Measurements from ENCODE around the gene LIPC.

The LIPC gene

GRCh38 chr15:58515807-58516206 lies 84.0 kb downstream of the LIPC start:
- H3K4me3 ChIP-seq (ENCODE audit: low read length) = no peak overlapping the region

GRCh38 chr15:58517252-58517681 lies 85.5 kb downstream of the LIPC start:
- H3K36me3 ChIP-seq (ENCODE audit: control insufficient read depth, insufficient read depth, low read length) = no peaks in the 10 kb centered on the region
- H3K27ac ChIP-seq (ENCODE audit: low read depth, low read length) = no peak overlapping the region
- no peak overlapping the region for H3K9ac ChIP-seq (ENCODE audit: low read length)
- H3K4me3 ChIP-seq (ENCODE audit: low read length) = no peak overlapping the region
- no peaks in the 10 kb centered on the region for H3K27me3 ChIP-seq (ENCODE audit: control insufficient read depth, insufficient read depth, low read length)
- H3K4me1 ChIP-seq (ENCODE audit: control insufficient read depth, insufficient read depth, low read length) = no peaks in the 10 kb centered on the region

More at GRCh38 chr15:58515807-58516206, 84.0 kb downstream of the LIPC start:
- no peak overlapping the region for H3K27ac ChIP-seq (ENCODE audit: low read depth, low read length)
- no peaks in the 10 kb centered on the region for H3K27me3 ChIP-seq (ENCODE audit: control insufficient read depth, insufficient read depth, low read length)
- H3K36me3 ChIP-seq (ENCODE audit: control insufficient read depth, insufficient read depth, low read length) = no peaks in the 10 kb centered on the region
- H3K9ac ChIP-seq (ENCODE audit: low read length) = no peak overlapping the region
- H3K4me1 ChIP-seq (ENCODE audit: control insufficient read depth, insufficient read depth, low read length) = no peaks in the 10 kb centered on the region

- H3K27ac ChIP-seq (ENCODE audit: low read depth, low read length) = no peak overlapping the region
- H3K4me1 ChIP-seq (ENCODE audit: control insufficient read depth, insufficient read depth, low read length) = no peaks in the 10 kb centered on the region
- H3K4me3 ChIP-seq (ENCODE audit: low read length) = no peak overlapping the region
- no peaks in the 10 kb centered on the region for H3K36me3 ChIP-seq (ENCODE audit: control insufficient read depth, insufficient read depth, low read length)
- no peak overlapping the region for H3K9ac ChIP-seq (ENCODE audit: low read length)
- no peaks in the 10 kb centered on the region for H3K27me3 ChIP-seq (ENCODE audit: control insufficient read depth, insufficient read depth, low read length)
Observed at GRCh38 chr15:58517682-58518525, 86.1 kb downstream of the LIPC start.

GRCh38 chr15:58518626-58519025 lies 86.8 kb downstream of the LIPC start:
- Histone ChIP-seq H3K27me3 (ENCODE audit: control insufficient read depth, insufficient read depth, low read length) (no peaks in the 10 kb centered on the region), H3K4me1 (ENCODE audit: control insufficient read depth, insufficient read depth, low read length) (no peaks in the 10 kb centered on the region), H3K36me3 (ENCODE audit: control insufficient read depth, insufficient read depth, low read length) (no peaks in the 10 kb centered on the region), H3K27ac (ENCODE audit: low read depth, low read length) (no peak overlapping the region), H3K9ac (ENCODE audit: low read length) (no peak overlapping the region), H3K4me3 (ENCODE audit: low read length) (no peak overlapping the region)

- Histone ChIP-seq H3K36me3 (ENCODE audit: control insufficient read depth, insufficient read depth, low read length) (no peaks in the 10 kb centered on the region), H3K27ac (ENCODE audit: low read depth, low read length) (no peak overlapping the region), H3K4me1 (ENCODE audit: control insufficient read depth, insufficient read depth, low read length) (no peaks in the 10 kb centered on the region), H3K27me3 (ENCODE audit: control insufficient read depth, insufficient read depth, low read length) (no peaks in the 10 kb centered on the region), H3K9ac (ENCODE audit: low read length) (no peak overlapping the region), H3K4me3 (ENCODE audit: low read length) (no peak overlapping the region)
Observed at GRCh38 chr15:58519516-58519915, 87.7 kb downstream of the LIPC start.

GRCh38 chr15:58520464-58520863 lies 88.7 kb downstream of the LIPC start:
- no peaks in the 10 kb centered on the region for H3K4me1 ChIP-seq (ENCODE audit: control insufficient read depth, insufficient read depth, low read length)
- H3K27ac ChIP-seq (ENCODE audit: low read depth, low read length) = no peak overlapping the region
- H3K27me3 ChIP-seq (ENCODE audit: control insufficient read depth, insufficient read depth, low read length) = no peaks in the 10 kb centered on the region
- no peak overlapping the region for H3K9ac ChIP-seq (ENCODE audit: low read length)
- no peak overlapping the region for H3K4me3 ChIP-seq (ENCODE audit: low read length)
- no peaks in the 10 kb centered on the region for H3K36me3 ChIP-seq (ENCODE audit: control insufficient read depth, insufficient read depth, low read length)

- Histone ChIP-seq H3K4me1 (ENCODE audit: control insufficient read depth, insufficient read depth, low read length) (no peaks in the 10 kb centered on the region), H3K27me3 (ENCODE audit: control insufficient read depth, insufficient read depth, low read length) (no peaks in the 10 kb centered on the region), H3K9ac (ENCODE audit: low read length) (no peak overlapping the region), H3K27ac (ENCODE audit: low read depth, low read length) (no peak overlapping the region), H3K4me3 (ENCODE audit: low read length) (no peak overlapping the region), H3K36me3 (ENCODE audit: control insufficient read depth, insufficient read depth, low read length) (no peaks in the 10 kb centered on the region)
Observed at GRCh38 chr15:58520936-58521292, 89.1 kb downstream of the LIPC start.

GRCh38 chr15:58521293-58521991 lies 89.7 kb downstream of the LIPC start:
- Histone ChIP-seq H3K4me1 (ENCODE audit: control insufficient read depth, insufficient read depth, low read length) (no peaks in the 10 kb centered on the region), H3K36me3 (ENCODE audit: control insufficient read depth, insufficient read depth, low read length) (no peaks in the 10 kb centered on the region), H3K27ac (ENCODE audit: low read depth, low read length) (no peak overlapping the region), H3K9ac (ENCODE audit: low read length) (no peak overlapping the region), H3K27me3 (ENCODE audit: control insufficient read depth, insufficient read depth, low read length) (no peaks in the 10 kb centered on the region), H3K4me3 (ENCODE audit: low read length) (no peak overlapping the region)

- no peak overlapping the region for H3K27ac ChIP-seq (ENCODE audit: low read depth, low read length)
- H3K4me1 ChIP-seq (ENCODE audit: control insufficient read depth, insufficient read depth, low read length) = no peaks in the 10 kb centered on the region
- H3K9ac ChIP-seq (ENCODE audit: low read length) = no peak overlapping the region
- H3K4me3 ChIP-seq (ENCODE audit: low read length) = no peak overlapping the region
- no peaks in the 10 kb centered on the region for H3K36me3 ChIP-seq (ENCODE audit: control insufficient read depth, insufficient read depth, low read length)
- H3K27me3 ChIP-seq (ENCODE audit: control insufficient read depth, insufficient read depth, low read length) = no peaks in the 10 kb centered on the region
Observed at GRCh38 chr15:58522391-58522790, 90.6 kb downstream of the LIPC start.

GRCh38 chr15:58522865-58523264 lies 91.1 kb downstream of the LIPC start:
- Histone ChIP-seq H3K36me3 (ENCODE audit: control insufficient read depth, insufficient read depth, low read length) (no peaks in the 10 kb centered on the region), H3K9ac (ENCODE audit: low read length) (no peak overlapping the region), H3K27me3 (ENCODE audit: control insufficient read depth, insufficient read depth, low read length) (no peaks in the 10 kb centered on the region), H3K4me3 (ENCODE audit: low read length) (no peak overlapping the region), H3K4me1 (ENCODE audit: control insufficient read depth, insufficient read depth, low read length) (no peaks in the 10 kb centered on the region), H3K27ac (ENCODE audit: low read depth, low read length) (no peak overlapping the region)

- H3K9ac ChIP-seq (ENCODE audit: low read length) = no peak overlapping the region
- H3K36me3 ChIP-seq (ENCODE audit: control insufficient read depth, insufficient read depth, low read length) = no peaks in the 10 kb centered on the region
- H3K27me3 ChIP-seq (ENCODE audit: control insufficient read depth, insufficient read depth, low read length) = no peaks in the 10 kb centered on the region
- H3K27ac ChIP-seq (ENCODE audit: low read depth, low read length) = no peak overlapping the region
- H3K4me1 ChIP-seq (ENCODE audit: control insufficient read depth, insufficient read depth, low read length) = no peaks in the 10 kb centered on the region
- no peak overlapping the region for H3K4me3 ChIP-seq (ENCODE audit: low read length)
Observed at GRCh38 chr15:58523634-58524033, 91.8 kb downstream of the LIPC start.

- Histone ChIP-seq H3K4me1 (ENCODE audit: control insufficient read depth, insufficient read depth, low read length) (no peaks in the 10 kb centered on the region), H3K27me3 (ENCODE audit: control insufficient read depth, insufficient read depth, low read length) (no peaks in the 10 kb centered on the region), H3K27ac (ENCODE audit: low read depth, low read length) (no peak overlapping the region), H3K4me3 (ENCODE audit: low read length) (no peak overlapping the region), H3K9ac (ENCODE audit: low read length) (no peak overlapping the region), H3K36me3 (ENCODE audit: control insufficient read depth, insufficient read depth, low read length) (no peaks in the 10 kb centered on the region)
Observed at GRCh38 chr15:58524247-58524646, 92.5 kb downstream of the LIPC start.

GRCh38 chr15:58525991-58526421 lies 94.2 kb downstream of the LIPC start:
- no peak overlapping the region for H3K27ac ChIP-seq (ENCODE audit: low read depth, low read length)
- H3K36me3 ChIP-seq (ENCODE audit: control insufficient read depth, insufficient read depth, low read length) = no peaks in the 10 kb centered on the region
- no peak overlapping the region for H3K9ac ChIP-seq (ENCODE audit: low read length)
- no peak overlapping the region for H3K4me3 ChIP-seq (ENCODE audit: low read length)
- H3K4me1 ChIP-seq (ENCODE audit: control insufficient read depth, insufficient read depth, low read length) = no peaks in the 10 kb centered on the region
- no peaks in the 10 kb centered on the region for H3K27me3 ChIP-seq (ENCODE audit: control insufficient read depth, insufficient read depth, low read length)
